DND-41 (cell line): Measurements from ENCODE around the gene OSBPL10.

Source experiments
- ATAC-seq: fragments of 200-7000 bp; cut with Tn5 transposase; 3 replicates; pipeline ENCODE4 v1.9.1; 2021; ENCODE audit warnings: low read depth; ENCODE audit not compliant: insufficient read depth
- DNase-seq: peaks from one replicate; pipeline ENCODE4 v3.0.0-alpha.2; 2020
- H2AFZ ChIP-seq: 2 replicates; pipeline ENCODE4 v1.6.0; 2012; ENCODE audit warnings: low read depth, low read length
- H3K27ac ChIP-seq: 2 replicates; pipeline ENCODE4 v1.5.1; 2012; ENCODE audit warnings: low read length, inconsistent platforms
- H3K27me3 ChIP-seq: fragments of 200-600 bp; sonication (generic); 2 replicates; pipeline ENCODE4 v1.6.0; 2012; ENCODE audit warnings: low read length, mild to moderate bottlenecking, inconsistent platforms; ENCODE audit not compliant: insufficient read depth, poor library complexity
- H3K36me3 ChIP-seq: 2 replicates; pipeline ENCODE4 v1.5.1; 2012; ENCODE audit warnings: low read length, inconsistent platforms; ENCODE audit not compliant: insufficient read depth
- H3K4me1 ChIP-seq: 2 replicates; pipeline ENCODE4 v1.5.1; 2012; ENCODE audit warnings: mild to moderate bottlenecking, low read length; ENCODE audit not compliant: insufficient read depth
- H3K4me2 ChIP-seq: 2 replicates; pipeline ENCODE4 v1.6.0; 2012; ENCODE audit warnings: mild to moderate bottlenecking, moderate library complexity, low read length, inconsistent platforms; ENCODE audit not compliant: insufficient read depth
- H3K4me3 ChIP-seq, 2 experiments: fragments of 200-600 bp in 1 of 2; shearing (Covaris generic) in 1 of 2; 2 replicates each; pipeline ENCODE4 v1.5.1; 2012 to 2016; ENCODE audit warnings: inconsistent platforms in 2 of 2, low read length in 2 of 2, mild to moderate bottlenecking in 2 of 2, low read depth in 1 of 2, moderate library complexity in 1 of 2
- H3K79me2 ChIP-seq: 2 replicates; pipeline ENCODE4 v1.6.0; 2012; ENCODE audit warnings: low read length, inconsistent platforms; ENCODE audit not compliant: insufficient read depth
- H3K9ac ChIP-seq: 2 replicates; pipeline ENCODE4 v1.6.0; 2012; ENCODE audit warnings: low read depth, mild to moderate bottlenecking, inconsistent platforms, low read length, moderate library complexity
- H3K9me3 ChIP-seq: 2 replicates; pipeline ENCODE4 v1.5.1; 2012; ENCODE audit warnings: low read length, moderate library complexity, mild to moderate bottlenecking, inconsistent platforms; ENCODE audit not compliant: insufficient read depth, severe bottlenecking
- H4K20me1 ChIP-seq: 2 replicates; pipeline ENCODE4 v1.6.0; 2012; ENCODE audit warnings: low read length; ENCODE audit not compliant: insufficient read depth
- EZH2 ChIP-seq: IDR thresholded peaks from 3 replicates; pipeline ENCODE4 v1.6.1; 2012; ENCODE audit warnings: borderline replicate concordance, low read depth, mild to moderate bottlenecking, moderate library complexity, low read length, inconsistent platforms; ENCODE audit not compliant: severe bottlenecking
- TF ChIP-seq, protein P1 (sequence below): IDR thresholded peaks from 2 replicates; pipeline ENCODE4 v1.5.1; 2012; ENCODE audit warnings: borderline replicate concordance, low read length, moderate library complexity, mild to moderate bottlenecking; ENCODE audit not compliant: poor library complexity, severe bottlenecking; ENCODE audit errors: extremely low read depth

Gene OSBPL10

DNA sequence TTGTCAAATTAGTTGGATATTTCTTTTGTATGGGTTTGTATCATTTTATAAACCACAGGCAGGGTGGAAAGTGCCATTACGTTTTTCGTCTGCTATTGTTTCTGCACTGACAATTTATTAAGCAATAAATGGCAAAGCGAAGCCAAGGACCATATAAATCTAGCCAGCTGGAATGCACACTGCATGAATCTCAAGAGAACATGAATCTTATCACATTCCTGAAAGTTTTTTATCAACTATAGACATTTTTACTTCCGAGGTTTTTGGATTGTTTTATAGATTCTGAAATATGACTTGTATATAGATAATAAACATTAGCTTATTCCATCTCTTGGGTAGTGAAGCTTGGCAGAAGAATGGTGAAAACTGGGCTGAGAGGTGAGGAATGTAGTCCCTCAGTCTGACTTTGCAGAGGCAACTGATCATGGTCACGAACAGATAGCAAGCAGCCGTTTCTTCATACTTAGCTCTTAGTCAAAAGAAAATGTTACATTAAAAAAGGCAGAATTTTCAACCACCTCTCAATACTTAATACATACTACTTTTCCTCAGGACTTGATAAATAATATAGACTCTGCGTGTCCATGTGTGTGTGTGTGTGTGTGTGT lies 102.7 kb downstream of the OSBPL10 start:
- Histone ChIP-seq H2AFZ (no peak overlapping the region), H3K4me1 (no peaks in the 10 kb centered on the region), H3K36me3 (no peaks in the 10 kb centered on the region), H3K27me3 (no peaks in the 10 kb centered on the region), H3K4me3 (no peak overlapping the region), H3K27ac (no peak overlapping the region), H3K4me2 (no peak overlapping the region), H4K20me1 (no peaks in the 10 kb centered on the region), H3K9ac (no peak overlapping the region), H3K79me2 (no peaks in the 10 kb centered on the region), H3K9me3 (no peaks in the 10 kb centered on the region)
- ATAC-seq, result no peak
- no peak for DNase-seq
- TF ChIP-seq, protein P1, sequence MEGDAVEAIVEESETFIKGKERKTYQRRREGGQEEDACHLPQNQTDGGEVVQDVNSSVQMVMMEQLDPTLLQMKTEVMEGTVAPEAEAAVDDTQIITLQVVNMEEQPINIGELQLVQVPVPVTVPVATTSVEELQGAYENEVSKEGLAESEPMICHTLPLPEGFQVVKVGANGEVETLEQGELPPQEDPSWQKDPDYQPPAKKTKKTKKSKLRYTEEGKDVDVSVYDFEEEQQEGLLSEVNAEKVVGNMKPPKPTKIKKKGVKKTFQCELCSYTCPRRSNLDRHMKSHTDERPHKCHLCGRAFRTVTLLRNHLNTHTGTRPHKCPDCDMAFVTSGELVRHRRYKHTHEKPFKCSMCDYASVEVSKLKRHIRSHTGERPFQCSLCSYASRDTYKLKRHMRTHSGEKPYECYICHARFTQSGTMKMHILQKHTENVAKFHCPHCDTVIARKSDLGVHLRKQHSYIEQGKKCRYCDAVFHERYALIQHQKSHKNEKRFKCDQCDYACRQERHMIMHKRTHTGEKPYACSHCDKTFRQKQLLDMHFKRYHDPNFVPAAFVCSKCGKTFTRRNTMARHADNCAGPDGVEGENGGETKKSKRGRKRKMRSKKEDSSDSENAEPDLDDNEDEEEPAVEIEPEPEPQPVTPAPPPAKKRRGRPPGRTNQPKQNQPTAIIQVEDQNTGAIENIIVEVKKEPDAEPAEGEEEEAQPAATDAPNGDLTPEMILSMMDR, result no peak
- TF ChIP-seq EZH2, result no peak

DNA sequence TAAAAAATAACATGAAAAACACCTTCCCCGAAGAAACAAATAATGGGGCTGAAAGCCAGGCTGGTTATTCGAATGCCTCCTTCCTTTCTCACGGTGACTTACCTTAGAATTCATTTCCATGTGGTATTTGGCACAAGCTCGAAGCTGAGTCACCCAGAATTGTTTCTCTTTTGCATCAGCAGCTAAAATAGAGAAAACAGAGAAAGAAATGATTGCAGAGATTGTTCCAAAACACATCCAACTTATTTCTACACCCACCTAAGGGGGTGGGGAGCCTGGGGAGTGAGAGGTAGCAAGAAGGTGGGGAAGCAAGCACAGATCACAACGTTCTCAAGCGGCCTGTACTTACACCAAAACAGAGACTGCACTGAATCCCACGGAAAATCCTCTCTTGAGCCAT lies 104.7 kb downstream of the OSBPL10 start:
- no peaks in the 10 kb centered on the region for H3K4me1 ChIP-seq
- H3K27ac ChIP-seq, result no peak overlapping the region
- ATAC-seq, result no peak
- H3K36me3 ChIP-seq, result no peaks in the 10 kb centered on the region
- no peak overlapping the region for H3K4me2 ChIP-seq
- no peak overlapping the region for H3K4me3 ChIP-seq
- no peaks in the 10 kb centered on the region for H3K9me3 ChIP-seq
- H3K9ac ChIP-seq, result no peak overlapping the region
- H3K27me3 ChIP-seq, result no peaks in the 10 kb centered on the region
- H2AFZ ChIP-seq, result no peak overlapping the region; the same call in 1 of the 2 replicates
- no peaks in the 10 kb centered on the region for H4K20me1 ChIP-seq
- TF ChIP-seq EZH2, result no peak
- TF ChIP-seq, protein P1, result no peak
- H3K79me2 ChIP-seq, result no peaks in the 10 kb centered on the region
- no peak for DNase-seq

DNA sequence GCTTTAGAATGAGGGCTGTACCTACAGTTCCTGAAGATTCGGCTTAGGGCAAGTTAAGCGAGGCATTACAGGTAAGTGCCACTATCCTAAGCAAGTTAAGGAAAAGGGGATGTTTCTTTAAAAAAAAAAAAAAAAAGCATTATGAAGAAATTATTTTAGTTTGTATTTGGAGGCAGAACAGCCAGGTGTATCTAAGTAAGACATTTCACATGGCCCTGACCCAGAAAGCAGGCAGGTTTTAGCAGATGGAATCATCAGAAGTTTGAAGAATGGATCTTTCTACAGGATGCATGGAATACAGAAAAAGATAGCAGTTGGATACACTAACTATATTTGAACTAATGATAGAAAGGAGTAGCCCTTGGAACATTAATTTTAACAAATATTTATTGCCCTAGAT lies 105.6 kb downstream of the OSBPL10 start:
- Histone ChIP-seq H3K27ac (no peak overlapping the region), H3K4me2 (no peak overlapping the region), H3K36me3 (no peaks in the 10 kb centered on the region), H3K79me2 (no peaks in the 10 kb centered on the region), H3K9me3 (no peaks in the 10 kb centered on the region), H4K20me1 (no peaks in the 10 kb centered on the region), H3K4me1 (no peaks in the 10 kb centered on the region), H3K4me3 (no peak overlapping the region), H2AFZ (no peak overlapping the region), H3K9ac (no peak overlapping the region), H3K27me3 (no peaks in the 10 kb centered on the region)
- TF ChIP-seq, protein P1, result no peak
- TF ChIP-seq EZH2, result no peak
- no peak for DNase-seq
- ATAC-seq, result no peak
